AG10803 (cell line): Measurements from ENCODE around the gene XAGE2.
"Not testable (repeated sequence)": the region's sequence is repeated elsewhere in the genome, so short reads cannot be mapped to it uniquely, and the experiment has no call there.

Experiments used
- DNase-seq: peaks from one replicate; pipeline ENCODE4 v3.0.0; 2010; ENCODE audit warnings: low read depth
- H3K4me3 ChIP-seq: 2 replicates; pipeline ENCODE4 v1.5.1; 2011; ENCODE audit warnings: mild to moderate bottlenecking, low read length, control low read depth
- TF ChIP-seq, protein P1 (sequence below): conservative IDR thresholded peaks from 2 replicates; pipeline ENCODE4 v1.5.1; 2011; ENCODE audit warnings: mild to moderate bottlenecking, low read length, control low read depth, inconsistent platforms

The XAGE2 gene, protein sequence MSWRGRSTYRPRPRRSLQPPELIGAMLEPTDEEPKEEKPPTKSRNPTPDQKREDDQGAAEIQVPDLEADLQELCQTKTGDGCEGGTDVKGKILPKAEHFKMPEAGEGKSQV

DNA sequence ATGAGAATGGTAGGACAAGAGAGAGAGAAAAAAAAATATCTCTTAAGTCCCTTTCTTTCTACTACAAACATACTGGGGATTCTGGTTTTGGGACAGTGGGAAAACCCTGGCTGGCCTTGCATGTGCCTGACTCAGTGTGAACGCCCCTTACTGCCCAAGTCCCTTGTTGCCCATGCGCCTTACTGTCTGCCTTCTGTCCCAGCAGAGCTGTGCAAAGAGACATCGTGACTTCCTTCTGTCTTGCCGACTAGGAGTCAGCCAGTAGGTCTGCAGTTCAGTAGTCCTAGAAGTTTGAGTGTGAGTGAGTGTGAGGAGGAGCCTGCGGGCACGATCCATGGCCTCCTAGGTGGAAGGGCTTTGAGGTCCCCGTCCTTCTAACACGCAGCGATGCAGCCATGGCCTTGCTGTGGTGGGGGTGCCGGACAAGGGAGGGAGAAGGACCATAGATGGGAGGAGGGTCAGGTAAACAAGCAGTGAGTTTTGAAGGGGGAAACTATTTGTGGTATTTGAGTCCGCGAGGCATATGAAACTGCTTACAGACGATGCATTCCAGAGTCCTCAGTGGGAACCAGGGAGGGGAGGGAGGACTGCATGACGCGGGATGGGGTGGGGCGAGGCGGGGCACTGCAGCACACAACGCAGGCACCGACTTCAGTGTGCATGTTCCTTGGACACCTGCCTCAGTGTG, at the start of gene XAGE2:
Gene XAGE2, plus strand, starts transcription at position 654 of the 688 bp plus-strand sequence. CDS start 994 bp downstream, outside the sequence.
- DNase-seq = no peak
- TF ChIP-seq, protein P1, sequence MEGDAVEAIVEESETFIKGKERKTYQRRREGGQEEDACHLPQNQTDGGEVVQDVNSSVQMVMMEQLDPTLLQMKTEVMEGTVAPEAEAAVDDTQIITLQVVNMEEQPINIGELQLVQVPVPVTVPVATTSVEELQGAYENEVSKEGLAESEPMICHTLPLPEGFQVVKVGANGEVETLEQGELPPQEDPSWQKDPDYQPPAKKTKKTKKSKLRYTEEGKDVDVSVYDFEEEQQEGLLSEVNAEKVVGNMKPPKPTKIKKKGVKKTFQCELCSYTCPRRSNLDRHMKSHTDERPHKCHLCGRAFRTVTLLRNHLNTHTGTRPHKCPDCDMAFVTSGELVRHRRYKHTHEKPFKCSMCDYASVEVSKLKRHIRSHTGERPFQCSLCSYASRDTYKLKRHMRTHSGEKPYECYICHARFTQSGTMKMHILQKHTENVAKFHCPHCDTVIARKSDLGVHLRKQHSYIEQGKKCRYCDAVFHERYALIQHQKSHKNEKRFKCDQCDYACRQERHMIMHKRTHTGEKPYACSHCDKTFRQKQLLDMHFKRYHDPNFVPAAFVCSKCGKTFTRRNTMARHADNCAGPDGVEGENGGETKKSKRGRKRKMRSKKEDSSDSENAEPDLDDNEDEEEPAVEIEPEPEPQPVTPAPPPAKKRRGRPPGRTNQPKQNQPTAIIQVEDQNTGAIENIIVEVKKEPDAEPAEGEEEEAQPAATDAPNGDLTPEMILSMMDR = no peak
- no peak within 1 kb of the TSS for H3K4me3 ChIP-seq

DNA sequence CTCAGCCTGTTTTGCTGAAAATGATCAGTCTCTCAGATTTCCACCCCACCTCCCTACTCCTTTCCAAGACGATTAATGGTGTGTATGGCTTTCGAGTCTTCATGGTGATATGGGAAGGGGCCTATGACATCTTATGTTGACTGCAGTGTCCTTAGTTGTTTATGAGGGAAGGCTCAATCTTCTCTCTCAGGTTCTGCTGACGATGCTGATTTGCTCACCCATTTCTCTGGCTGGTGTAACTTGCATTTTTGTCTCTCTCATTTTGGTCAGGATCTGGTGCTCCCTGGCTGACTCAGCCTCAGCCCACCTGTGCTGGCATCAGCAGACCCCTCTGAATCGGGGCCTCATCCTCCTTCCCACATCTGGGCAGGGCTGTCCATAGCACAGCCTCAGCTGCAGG, 31.4 kb upstream of the XAGE2 start:
- DNase-seq = no peak
- TF ChIP-seq, protein P1 = no peak

DNA sequence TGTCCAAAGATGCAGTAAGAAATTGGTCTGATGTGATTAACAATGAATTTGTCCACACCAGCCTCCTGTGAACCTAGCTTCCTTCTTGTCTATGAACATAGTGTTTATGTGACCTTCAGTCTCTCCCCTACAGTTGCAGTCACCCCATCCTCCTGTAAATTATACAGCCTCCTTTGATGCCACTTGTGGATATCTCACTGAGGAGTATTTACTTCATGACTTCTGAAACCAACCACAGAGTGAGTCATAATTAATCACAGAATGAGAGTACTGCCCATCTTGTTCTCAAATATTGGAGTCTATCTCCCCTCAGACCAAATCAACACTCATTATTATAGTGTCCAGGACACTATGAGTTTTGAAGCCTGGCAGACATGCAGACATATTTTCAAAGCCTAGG, 27.3 kb upstream of the XAGE2 start:
- DNase-seq = no peak
- TF ChIP-seq, protein P1 = no peak
- no peak overlapping the region for H3K4me3 ChIP-seq

More for the DNA sequence above, 31.4 kb upstream of the XAGE2 start:
- no peak overlapping the region for H3K4me3 ChIP-seq

DNA sequence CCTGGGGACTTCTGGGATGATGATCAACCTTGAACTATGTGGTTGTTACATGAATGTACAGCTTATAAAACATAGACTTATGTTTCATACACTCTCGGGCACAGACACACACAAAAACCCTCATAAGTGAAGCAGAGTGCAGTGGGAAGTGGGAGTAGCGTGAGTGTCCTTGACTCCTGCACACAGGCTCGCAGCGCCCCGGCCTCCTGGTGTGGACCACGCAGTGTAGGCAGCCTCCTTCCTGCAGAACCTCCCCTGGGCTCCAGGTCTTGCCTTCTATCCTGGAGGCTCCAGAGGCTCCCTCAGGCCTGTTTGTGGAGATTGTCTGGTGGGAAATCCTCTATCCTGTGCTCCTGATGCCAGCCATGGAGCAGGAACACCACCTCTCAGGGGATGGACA, 25.7 kb upstream of the XAGE2 start:
- H3K4me3 ChIP-seq = not testable (repeated sequence)

DNA sequence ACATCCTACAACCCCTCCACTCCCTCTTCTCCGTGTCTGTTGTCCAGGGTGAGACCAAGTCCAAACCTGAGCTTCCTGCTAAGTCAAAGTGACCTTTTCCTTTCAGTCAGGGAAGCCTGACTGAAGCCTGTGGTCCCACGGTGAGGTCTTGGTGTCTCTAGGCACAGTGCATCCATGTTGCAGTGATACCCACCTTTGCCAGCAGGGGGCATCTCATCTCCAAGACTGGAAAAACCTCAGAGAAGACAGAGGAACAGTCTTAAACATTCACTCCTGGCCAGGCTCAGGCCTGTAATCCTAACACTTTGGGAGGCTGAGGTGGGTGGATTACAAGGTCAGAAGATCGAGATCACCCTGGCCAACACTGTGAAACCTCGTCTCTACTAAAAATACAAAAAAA, 23.4 kb upstream of the XAGE2 start:
- TF ChIP-seq, protein P1 = peak; percentile 59
- peak; percentile 41 for DNase-seq
- not testable (repeated sequence) for H3K4me3 ChIP-seq

More for the DNA sequence above, 25.7 kb upstream of the XAGE2 start:
- DNase-seq = not testable (repeated sequence)

DNA sequence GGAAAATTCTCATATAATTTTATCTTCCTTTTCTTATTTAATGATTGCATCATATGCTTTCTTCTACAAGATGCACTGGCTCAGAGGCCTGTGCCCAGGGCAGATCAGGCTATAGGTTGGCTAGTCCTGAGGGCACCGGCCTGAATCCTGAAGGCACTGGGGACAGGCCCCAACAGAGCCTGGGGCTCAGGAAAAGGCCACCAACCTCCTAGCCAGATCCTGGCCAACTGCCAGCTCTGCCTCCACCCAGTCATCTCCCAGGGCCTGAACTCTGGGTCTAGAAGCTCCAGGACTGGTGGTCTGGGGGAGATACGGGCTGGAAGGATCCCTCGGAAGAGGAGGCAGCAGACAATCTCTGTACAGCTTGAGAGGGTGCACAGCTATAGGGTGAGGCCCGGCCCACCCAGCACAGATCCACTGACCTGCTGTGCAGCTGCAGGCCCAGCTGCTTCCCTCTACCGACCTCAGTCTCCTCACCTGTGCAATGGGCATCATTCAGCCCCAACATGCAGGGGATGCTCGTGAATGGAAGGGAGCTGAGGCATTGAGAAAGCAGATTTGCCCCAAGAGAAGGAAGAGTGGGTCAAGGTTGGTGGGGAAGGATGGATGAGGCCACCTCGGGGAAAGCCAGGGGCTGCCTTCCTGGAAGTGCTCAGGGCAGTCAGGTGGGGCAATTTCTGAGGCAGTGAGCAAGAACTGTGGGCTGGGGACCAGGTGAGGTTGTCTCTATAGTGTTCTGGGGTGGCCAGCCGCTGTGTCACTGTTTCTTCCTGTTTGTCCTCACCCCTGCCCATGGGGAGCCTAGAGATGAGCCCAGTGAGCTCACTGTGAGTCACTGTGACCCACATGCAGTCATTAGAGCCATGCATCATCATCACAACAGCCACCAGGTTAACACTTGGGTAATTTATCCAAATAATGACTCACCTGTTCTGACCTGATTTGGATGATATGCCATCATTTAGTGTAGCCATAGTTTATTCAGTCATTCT, 22.4 kb upstream of the XAGE2 start:
- no peak for DNase-seq
- TF ChIP-seq, protein P1 = no peak
- H3K4me3 ChIP-seq = no peak overlapping the region

DNA sequence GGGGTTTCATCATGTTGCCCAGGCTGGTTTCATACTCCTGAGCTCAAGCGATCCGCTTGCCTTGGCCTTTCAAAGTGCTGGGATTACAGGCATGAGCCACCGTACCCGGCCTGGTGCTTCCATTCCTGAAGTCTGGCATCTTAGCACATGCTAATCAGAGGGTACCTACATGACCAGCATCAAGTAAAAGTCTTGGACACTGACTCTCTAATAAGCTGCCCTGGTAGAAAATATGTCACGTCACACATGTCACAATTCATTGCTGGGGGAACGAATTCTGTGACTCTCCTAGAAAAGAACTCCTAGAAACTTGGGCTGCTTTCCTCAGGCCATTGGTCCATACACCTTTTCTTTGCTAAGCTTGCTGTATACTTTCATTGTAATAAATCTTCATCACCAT, 19.1 kb upstream of the XAGE2 start:
- no peak for DNase-seq
- H3K4me3 ChIP-seq = no peak overlapping the region
- TF ChIP-seq, protein P1 = no peak
